HCT116 (cell line): ENCODE data around the gene CBFA2T3. TPM values are rescaled to one million over a fixed set of nuclear protein-coding genes. Genes with fewer than 3 reads are reported as not detected.

Source experiments
- ATAC-seq: fragments of 200-7000 bp; cut with Tn5 transposase; 2 replicates; pipeline ENCODE4 v1.9.1; 2020; ENCODE audit warnings: mild to moderate bottlenecking, moderate library complexity
- BruUV-seq: library from RNA; stranded (reverse); fragments of 400-500 nt; replicated peaks from 2 replicates; lab custom pipeline; 2021; lab: Mats Ljungman, UMichigan
- CTCF ChIA-PET: fragments of 300-600 bp; sonication (Branson Sonifier 250); formaldehyde crosslinking; loops from one replicate; lab custom pipeline; 2021; ENCODE audit warnings: antibody characterized with exemption; lab: Charles Lee
- POLR2A ChIA-PET: fragments of 300-600, 350-600 bp; sonication (Branson Sonifier 250); formaldehyde crosslinking; loops from one replicate; lab custom pipeline; 2021; ENCODE audit warnings: antibody characterized with exemption; lab: Charles Lee
- RAD21 ChIA-PET, 2 experiments: fragments of 300-600 bp; sonication (Branson Sonifier 250); formaldehyde crosslinking; loops; one replicate each; lab custom pipeline; 2023; ENCODE audit warnings: low total read pairs in 2 of 2; ENCODE audit not compliant: uncharacterized antibody in 2 of 2, unreplicated experiment in 2 of 2, low non-redundant PET in 1 of 2; lab: Charles Lee
- DNase-seq: peaks from one replicate; pipeline ENCODE4 v3.0.0-alpha.2; 2010; ENCODE audit warnings: low read depth, low spot score
- H2AFZ ChIP-seq: fragments of 200-600 bp; shearing (Covaris generic), sonication (generic); 2 replicates; pipeline ENCODE4 v1.6.1; 2017; ENCODE audit warnings: low read depth, mixed run types, mixed read lengths, antibody characterized with exemption, low read length; ENCODE audit not compliant: poor library complexity, severe bottlenecking
- H3K27ac ChIP-seq: 2 replicates; pipeline ENCODE4 v1.5.1; 2012; ENCODE audit warnings: low read depth, low read length
- H3K27me3 ChIP-seq: fragments of 200-600 bp; sonication (generic); 2 replicates; pipeline ENCODE4 v1.6.1; 2016; ENCODE audit warnings: mixed run types, low read length, mixed read lengths; ENCODE audit not compliant: insufficient read depth
- H3K36me3 ChIP-seq, 2 experiments: fragments of 200-500 bp in 1 of 2; fragments of 200-600 bp in 1 of 2; sonication (Bioruptor generic) in 1 of 2; sonication (generic) in 1 of 2; 2 replicates each; pipeline versions ENCODE4 v1.5.1 to v1.6.1; 2014 to 2016; ENCODE audit warnings: low read length in 2 of 2, inconsistent platforms in 1 of 2, mixed read lengths in 1 of 2, mixed run types in 1 of 2; ENCODE audit not compliant: insufficient read depth in 2 of 2, control insufficient read depth in 1 of 2
- H3K4me1 ChIP-seq, 2 experiments: fragments of 200-600 bp in 1 of 2; sonication (generic) in 1 of 2; 2 replicates each; pipeline versions ENCODE4 v1.5.1 to v1.6.1; 2012 to 2017; ENCODE audit warnings: low read length in 2 of 2, inconsistent platforms in 1 of 2, mild to moderate bottlenecking in 1 of 2, mixed read lengths in 1 of 2, mixed run types in 1 of 2, moderate library complexity in 1 of 2; ENCODE audit not compliant: insufficient read depth in 2 of 2, control insufficient read depth in 1 of 2
- H3K4me2 ChIP-seq: fragments of 200-600 bp; sonication (generic); 2 replicates; pipeline ENCODE4 v1.6.1; 2017; ENCODE audit warnings: mixed run types, low read length, mixed read lengths
- H3K4me3 ChIP-seq, 2 experiments: fragments of 200-600 bp in 1 of 2; sonication (generic) in 1 of 2; replicated peaks in 1 of 2; 2 replicates each; pipeline ENCODE4 v1.5.1; 2011 to 2016; ENCODE audit warnings: low read length in 2 of 2, control low read depth in 1 of 2, low read depth in 1 of 2, mild to moderate bottlenecking in 1 of 2, mixed read lengths in 1 of 2, mixed run types in 1 of 2
- H3K79me2 ChIP-seq: fragments of 200-600 bp; sonication (generic); 2 replicates; pipeline ENCODE4 v1.6.1; 2017; ENCODE audit warnings: mild to moderate bottlenecking, mixed run types, low read length, moderate library complexity, mixed read lengths; ENCODE audit not compliant: insufficient read depth
- H3K9ac ChIP-seq: fragments of 200-600 bp; sonication (generic); 2 replicates; pipeline ENCODE4 v1.6.1; 2016; ENCODE audit warnings: low read length, mixed read lengths
- H3K9me2 ChIP-seq: fragments of 200-600 bp; sonication (generic), shearing (Covaris generic); 2 replicates; pipeline ENCODE4 v1.6.1; 2017; ENCODE audit warnings: mixed run types, mild to moderate bottlenecking, moderate library complexity; ENCODE audit not compliant: insufficient read depth
- H3K9me3 ChIP-seq, 2 experiments: fragments of 200-500 bp in 1 of 2; fragments of 200-600 bp in 1 of 2; sonication (Bioruptor generic) in 1 of 2; sonication (generic) in 1 of 2; 2 replicates each; pipeline ENCODE4 v1.6.1; 2014 to 2017; ENCODE audit warnings: low read length in 2 of 2, mixed read lengths in 2 of 2, inconsistent platforms in 1 of 2, low read depth in 1 of 2, mild to moderate bottlenecking in 1 of 2, mixed run types in 1 of 2, moderate library complexity in 1 of 2; ENCODE audit not compliant: control insufficient read depth in 1 of 2, insufficient read depth in 1 of 2
- H4K20me1 ChIP-seq: fragments of 200-600 bp; sonication (generic), shearing (Covaris generic); 2 replicates; pipeline ENCODE4 v1.6.1; 2017; ENCODE audit warnings: mixed run types, mild to moderate bottlenecking, moderate library complexity; ENCODE audit not compliant: insufficient read depth
- ATF3 ChIP-seq: IDR thresholded peaks from 2 replicates; pipeline ENCODE4 v1.6.1; 2012
- CBX3 ChIP-seq: IDR thresholded peaks from 2 replicates; pipeline ENCODE4 v1.6.1; 2012; ENCODE audit warnings: low read depth
- CEBPB ChIP-seq: IDR thresholded peaks from 2 replicates; pipeline ENCODE4 v1.6.1; 2012; ENCODE audit warnings: low read depth
- EGR1 ChIP-seq: IDR thresholded peaks from 2 replicates; pipeline ENCODE4 v1.6.1; 2012; ENCODE audit warnings: low read depth
- POLR2A ChIP-seq: IDR thresholded peaks from 2 replicates; pipeline ENCODE4 v1.7.0; 2011; ENCODE audit warnings: borderline replicate concordance; ENCODE audit not compliant: insufficient read depth, insufficient read length; ENCODE audit errors: extremely low read depth
- POLR2AphosphoS5 ChIP-seq: IDR thresholded peaks from 2 replicates; pipeline ENCODE4 v1.6.1; 2011; ENCODE audit warnings: mild to moderate bottlenecking, low read depth, low read length, moderate library complexity
- SIN3A ChIP-seq: IDR thresholded peaks from 2 replicates; pipeline ENCODE4 v1.6.1; 2012; ENCODE audit warnings: low read depth
- SP1 ChIP-seq: IDR thresholded peaks from 2 replicates; pipeline ENCODE4 v1.6.1; 2012; ENCODE audit warnings: low read depth
- SRF ChIP-seq: IDR thresholded peaks from 2 replicates; pipeline ENCODE4 v1.6.1; 2012; ENCODE audit warnings: low read depth
- intact Hi-C: fragments of 100-400 bp; cut with micrococcal nuclease; formaldehyde crosslinking; loops from 2 replicates; pipeline ENCODE4 v1.10.0; 2022
- total RNA-seq: library from RNA; stranded (reverse); gene quantifications from one replicate; pipeline ENCODE4 v1.2.1, GENCODE V29; 2021; ENCODE audit not compliant: unreplicated experiment
- TF ChIP-seq, protein P1 (sequence below), 3 experiments: fragments of 200-600 bp in 1 of 3; sonication (generic) in 1 of 3; IDR thresholded peaks in 2 of 3; conservative IDR thresholded peaks in 1 of 3; 2 replicates each; pipeline ENCODE4 v1.5.1; 2012 to 2017; ENCODE audit warnings: low read depth in 2 of 3, low read length in 2 of 3, antibody characterized with exemption in 1 of 3, borderline replicate concordance in 1 of 3, control low read depth in 1 of 3, mild to moderate bottlenecking in 1 of 3, mixed read lengths in 1 of 3, mixed run types in 1 of 3, moderate library complexity in 1 of 3; ENCODE audit not compliant: insufficient read depth in 1 of 3
- TF ChIP-seq, protein P2 (sequence below): IDR thresholded peaks from 2 replicates; pipeline ENCODE4 v1.6.1; 2012; ENCODE audit warnings: low read depth

The CBFA2T3 gene
- total RNA-seq, 1 experiment from 2014 or later: 19.1 TPM

DNA sequence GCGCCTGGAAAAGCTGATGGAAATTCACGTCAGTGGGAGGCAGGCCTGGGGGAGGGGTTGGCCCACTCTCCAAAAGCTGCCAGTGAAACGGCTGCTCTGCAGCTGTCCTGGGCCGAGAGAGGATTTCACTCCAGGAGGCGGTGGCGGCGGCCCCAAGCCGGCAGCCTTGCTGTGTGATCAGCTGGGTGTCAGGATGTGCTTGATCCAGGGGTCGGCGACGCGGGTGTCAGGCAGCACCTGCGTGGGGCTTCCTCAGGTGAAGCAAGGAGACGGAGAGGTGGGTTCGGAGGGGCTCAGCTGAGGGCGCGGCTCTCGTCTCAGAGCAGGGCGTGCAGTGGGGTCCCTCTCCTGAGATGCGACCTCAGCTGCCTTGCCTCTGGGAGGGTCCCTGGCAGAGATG, 7.0 kb downstream of the CBFA2T3 start (continued):
- TF ChIP-seq, protein P1, sequence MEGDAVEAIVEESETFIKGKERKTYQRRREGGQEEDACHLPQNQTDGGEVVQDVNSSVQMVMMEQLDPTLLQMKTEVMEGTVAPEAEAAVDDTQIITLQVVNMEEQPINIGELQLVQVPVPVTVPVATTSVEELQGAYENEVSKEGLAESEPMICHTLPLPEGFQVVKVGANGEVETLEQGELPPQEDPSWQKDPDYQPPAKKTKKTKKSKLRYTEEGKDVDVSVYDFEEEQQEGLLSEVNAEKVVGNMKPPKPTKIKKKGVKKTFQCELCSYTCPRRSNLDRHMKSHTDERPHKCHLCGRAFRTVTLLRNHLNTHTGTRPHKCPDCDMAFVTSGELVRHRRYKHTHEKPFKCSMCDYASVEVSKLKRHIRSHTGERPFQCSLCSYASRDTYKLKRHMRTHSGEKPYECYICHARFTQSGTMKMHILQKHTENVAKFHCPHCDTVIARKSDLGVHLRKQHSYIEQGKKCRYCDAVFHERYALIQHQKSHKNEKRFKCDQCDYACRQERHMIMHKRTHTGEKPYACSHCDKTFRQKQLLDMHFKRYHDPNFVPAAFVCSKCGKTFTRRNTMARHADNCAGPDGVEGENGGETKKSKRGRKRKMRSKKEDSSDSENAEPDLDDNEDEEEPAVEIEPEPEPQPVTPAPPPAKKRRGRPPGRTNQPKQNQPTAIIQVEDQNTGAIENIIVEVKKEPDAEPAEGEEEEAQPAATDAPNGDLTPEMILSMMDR (IDR thresholded peaks at IDR 0.05 in 2 of 3, conservative IDR thresholded peaks at IDR 0.05 in 1 of 3; ENCODE audit: borderline replicate concordance in 1 of 3, insufficient read depth in 1 of 3, low read depth in 2 of 3, low read length in 2 of 3): no peak
- TF ChIP-seq CEBPB: no peak

DNA sequence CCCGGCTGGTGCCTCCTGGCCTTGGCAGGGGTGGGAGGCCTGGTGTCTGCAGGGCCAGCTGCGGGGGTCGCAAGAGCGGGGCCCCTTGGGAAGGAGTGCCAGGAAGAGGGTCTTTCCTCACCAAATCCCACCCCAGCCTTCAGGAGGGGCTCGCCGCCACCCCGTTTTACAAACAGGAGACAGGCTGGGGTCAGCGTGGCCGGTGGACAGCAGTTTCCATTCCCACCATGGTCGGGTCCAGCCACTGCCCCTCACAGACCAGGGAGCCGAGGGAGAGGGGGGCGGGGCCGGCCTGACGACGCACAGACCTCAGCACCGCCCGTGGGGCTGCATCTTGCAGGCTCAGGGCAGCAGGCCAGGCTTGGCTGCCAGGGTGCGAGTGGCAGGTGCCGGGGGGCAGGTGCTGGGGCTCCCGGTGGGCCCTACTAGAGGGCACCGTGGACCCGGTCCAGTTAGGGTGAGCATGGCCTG, 7.6 kb downstream of the CBFA2T3 start:
- Histone ChIP-seq H3K9me3 (no peaks in the 10 kb centered on the region), H3K4me1 (no peaks in the 10 kb centered on the region), H3K36me3 (no peaks in the 10 kb centered on the region), H3K79me2 (no peaks in the 10 kb centered on the region), H3K4me2 (no peak overlapping the region), H3K27me3 (peaks cover 6% of the 10 kb centered on the region; the same call in 1 of the 2 replicates), H3K9ac (no peak overlapping the region), H2AFZ (no peak overlapping the region), H3K4me3 (no peak overlapping the region), H4K20me1 (no peaks in the 10 kb centered on the region)
- DNase-seq: no peak
- RAD21 ChIA-PET: no interaction called here
- CTCF ChIA-PET: no interaction called here
- no TSS peak for BruUV-seq
- intact Hi-C loops: no loop called here
- POLR2A ChIA-PET: no interaction called here
- TF ChIP-seq, protein P2, sequence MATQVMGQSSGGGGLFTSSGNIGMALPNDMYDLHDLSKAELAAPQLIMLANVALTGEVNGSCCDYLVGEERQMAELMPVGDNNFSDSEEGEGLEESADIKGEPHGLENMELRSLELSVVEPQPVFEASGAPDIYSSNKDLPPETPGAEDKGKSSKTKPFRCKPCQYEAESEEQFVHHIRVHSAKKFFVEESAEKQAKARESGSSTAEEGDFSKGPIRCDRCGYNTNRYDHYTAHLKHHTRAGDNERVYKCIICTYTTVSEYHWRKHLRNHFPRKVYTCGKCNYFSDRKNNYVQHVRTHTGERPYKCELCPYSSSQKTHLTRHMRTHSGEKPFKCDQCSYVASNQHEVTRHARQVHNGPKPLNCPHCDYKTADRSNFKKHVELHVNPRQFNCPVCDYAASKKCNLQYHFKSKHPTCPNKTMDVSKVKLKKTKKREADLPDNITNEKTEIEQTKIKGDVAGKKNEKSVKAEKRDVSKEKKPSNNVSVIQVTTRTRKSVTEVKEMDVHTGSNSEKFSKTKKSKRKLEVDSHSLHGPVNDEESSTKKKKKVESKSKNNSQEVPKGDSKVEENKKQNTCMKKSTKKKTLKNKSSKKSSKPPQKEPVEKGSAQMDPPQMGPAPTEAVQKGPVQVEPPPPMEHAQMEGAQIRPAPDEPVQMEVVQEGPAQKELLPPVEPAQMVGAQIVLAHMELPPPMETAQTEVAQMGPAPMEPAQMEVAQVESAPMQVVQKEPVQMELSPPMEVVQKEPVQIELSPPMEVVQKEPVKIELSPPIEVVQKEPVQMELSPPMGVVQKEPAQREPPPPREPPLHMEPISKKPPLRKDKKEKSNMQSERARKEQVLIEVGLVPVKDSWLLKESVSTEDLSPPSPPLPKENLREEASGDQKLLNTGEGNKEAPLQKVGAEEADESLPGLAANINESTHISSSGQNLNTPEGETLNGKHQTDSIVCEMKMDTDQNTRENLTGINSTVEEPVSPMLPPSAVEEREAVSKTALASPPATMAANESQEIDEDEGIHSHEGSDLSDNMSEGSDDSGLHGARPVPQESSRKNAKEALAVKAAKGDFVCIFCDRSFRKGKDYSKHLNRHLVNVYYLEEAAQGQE: no peak
- TF ChIP-seq SIN3A: no peak
- TF ChIP-seq CBX3: no peak
- no peak for TF ChIP-seq SRF
- TF ChIP-seq POLR2A: no peak
- no peak for TF ChIP-seq POLR2AphosphoS5
- no peak for TF ChIP-seq SP1
- no peak for TF ChIP-seq ATF3
- TF ChIP-seq EGR1: no peak
- TF ChIP-seq, all 23 proteins: peak for 0
- Histone ChIP-seq H3K9me2 (no peaks in the 10 kb centered on the region), H3K27ac (no peak overlapping the region)
- no peak for ATAC-seq
